ENCODE results near the gene SLC4A4.

- TF ChIP-seq CTCF (IDR thresholded peaks at IDR 0.05) = no peak
- no peak for TF ChIP-seq POLR2A (IDR thresholded peaks at IDR 0.05)
Observed at GRCh38 chr4:71333368-71333767, 5.5 kb upstream of the SLC4A4 start.
